H1 (cell line): ENCODE measurements around the gene NRIP2. TPM values are rescaled to one million over a fixed set of nuclear protein-coding genes. Genes with fewer than 3 reads are reported as not detected.

Experiments used
- CBX5 ChIP-seq: fragments of 300-800, 300-1000 bp; sonication (generic); IDR thresholded peaks from 2 replicates; pipeline ENCODE4 v1.7.1; 2016; ENCODE audit warnings: antibody characterized with exemption, low read length, low read depth
- E2F6 ChIP-seq: IDR thresholded peaks from 2 replicates; pipeline ENCODE4 v1.6.1; 2012; ENCODE audit warnings: inconsistent platforms
- RXRA ChIP-seq: IDR thresholded peaks from 2 replicates; pipeline ENCODE4 v1.6.1; 2011; ENCODE audit warnings: low read depth, mild to moderate bottlenecking, low read length, moderate library complexity; ENCODE audit not compliant: insufficient read depth
- TAF1 ChIP-seq: IDR thresholded peaks from 2 replicates; pipeline ENCODE4 v1.6.1; 2011; ENCODE audit warnings: mild to moderate bottlenecking, low read depth, low read length
- polyA plus RNA-seq, 7 experiments: library from polyadenylated mRNA; depleted of rRNA in 3 of 7; stranded (reverse) in 5 of 7; unstranded in 2 of 7; fragments of >200 nt in 5 of 7; fragments of 200-250 nt in 2 of 7; gene quantifications; 1 replicate in 5 of 7; 2 replicates in 1 of 7; 4 replicates in 1 of 7; pipeline versions ENCODE4 v1.2.1 to v1.2.3, GENCODE V29; 2011 to 2013; ENCODE audit warnings: missing spikeins in 2 of 7, mixed read lengths in 2 of 7
- total RNA-seq: library from RNA; stranded (reverse); fragmentation: NEBNext Ultra II Directional; extraction: Animal tissue kit (Norgen Biotek cat#: 25700); gene quantifications from 2 replicates; pipeline ENCODE4 v1.2.1, GENCODE V29; 2021
- TF ChIP-seq, protein P1 (sequence below): fragments of 300-600 bp; sonication (generic); IDR thresholded peaks from 2 replicates; pipeline ENCODE4 v1.7.1; 2012; ENCODE audit warnings: low read length, moderate library complexity, mild to moderate bottlenecking, inconsistent platforms; ENCODE audit not compliant: insufficient replicate concordance
- TF ChIP-seq, protein P2 (sequence below): IDR thresholded peaks from 2 replicates; pipeline ENCODE4 v1.6.1; 2012; ENCODE audit warnings: low read length, inconsistent platforms

NRIP2 gene
- total and polyA plus RNA-seq, 2 of the 8 experiments (the other 6 are each of a cell fraction or from before 2014, with no cell fraction given) = 0.06 TPM; not detected in 1

DNA sequence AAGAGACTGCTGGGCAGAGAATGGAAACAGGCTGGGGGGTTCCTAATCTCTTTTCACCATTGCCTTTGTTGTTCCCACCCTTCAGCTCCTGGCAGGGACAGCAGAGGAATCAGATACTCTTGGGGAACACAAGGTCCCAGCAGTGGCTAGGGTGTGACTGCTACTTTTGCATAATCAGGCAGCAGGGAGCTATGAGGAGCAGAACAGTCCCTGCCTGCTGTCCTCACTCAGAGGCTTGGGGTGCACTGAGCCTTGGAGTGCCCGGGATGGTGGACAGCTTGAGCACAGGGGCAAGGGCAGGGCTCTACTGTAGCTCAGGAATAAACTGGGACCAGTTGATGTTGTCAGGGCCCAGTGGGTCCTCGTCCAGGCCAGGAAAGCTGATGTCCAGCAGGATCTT is 23.5 kb upstream of the NRIP2 start (continued):
- TF ChIP-seq, protein P1, sequence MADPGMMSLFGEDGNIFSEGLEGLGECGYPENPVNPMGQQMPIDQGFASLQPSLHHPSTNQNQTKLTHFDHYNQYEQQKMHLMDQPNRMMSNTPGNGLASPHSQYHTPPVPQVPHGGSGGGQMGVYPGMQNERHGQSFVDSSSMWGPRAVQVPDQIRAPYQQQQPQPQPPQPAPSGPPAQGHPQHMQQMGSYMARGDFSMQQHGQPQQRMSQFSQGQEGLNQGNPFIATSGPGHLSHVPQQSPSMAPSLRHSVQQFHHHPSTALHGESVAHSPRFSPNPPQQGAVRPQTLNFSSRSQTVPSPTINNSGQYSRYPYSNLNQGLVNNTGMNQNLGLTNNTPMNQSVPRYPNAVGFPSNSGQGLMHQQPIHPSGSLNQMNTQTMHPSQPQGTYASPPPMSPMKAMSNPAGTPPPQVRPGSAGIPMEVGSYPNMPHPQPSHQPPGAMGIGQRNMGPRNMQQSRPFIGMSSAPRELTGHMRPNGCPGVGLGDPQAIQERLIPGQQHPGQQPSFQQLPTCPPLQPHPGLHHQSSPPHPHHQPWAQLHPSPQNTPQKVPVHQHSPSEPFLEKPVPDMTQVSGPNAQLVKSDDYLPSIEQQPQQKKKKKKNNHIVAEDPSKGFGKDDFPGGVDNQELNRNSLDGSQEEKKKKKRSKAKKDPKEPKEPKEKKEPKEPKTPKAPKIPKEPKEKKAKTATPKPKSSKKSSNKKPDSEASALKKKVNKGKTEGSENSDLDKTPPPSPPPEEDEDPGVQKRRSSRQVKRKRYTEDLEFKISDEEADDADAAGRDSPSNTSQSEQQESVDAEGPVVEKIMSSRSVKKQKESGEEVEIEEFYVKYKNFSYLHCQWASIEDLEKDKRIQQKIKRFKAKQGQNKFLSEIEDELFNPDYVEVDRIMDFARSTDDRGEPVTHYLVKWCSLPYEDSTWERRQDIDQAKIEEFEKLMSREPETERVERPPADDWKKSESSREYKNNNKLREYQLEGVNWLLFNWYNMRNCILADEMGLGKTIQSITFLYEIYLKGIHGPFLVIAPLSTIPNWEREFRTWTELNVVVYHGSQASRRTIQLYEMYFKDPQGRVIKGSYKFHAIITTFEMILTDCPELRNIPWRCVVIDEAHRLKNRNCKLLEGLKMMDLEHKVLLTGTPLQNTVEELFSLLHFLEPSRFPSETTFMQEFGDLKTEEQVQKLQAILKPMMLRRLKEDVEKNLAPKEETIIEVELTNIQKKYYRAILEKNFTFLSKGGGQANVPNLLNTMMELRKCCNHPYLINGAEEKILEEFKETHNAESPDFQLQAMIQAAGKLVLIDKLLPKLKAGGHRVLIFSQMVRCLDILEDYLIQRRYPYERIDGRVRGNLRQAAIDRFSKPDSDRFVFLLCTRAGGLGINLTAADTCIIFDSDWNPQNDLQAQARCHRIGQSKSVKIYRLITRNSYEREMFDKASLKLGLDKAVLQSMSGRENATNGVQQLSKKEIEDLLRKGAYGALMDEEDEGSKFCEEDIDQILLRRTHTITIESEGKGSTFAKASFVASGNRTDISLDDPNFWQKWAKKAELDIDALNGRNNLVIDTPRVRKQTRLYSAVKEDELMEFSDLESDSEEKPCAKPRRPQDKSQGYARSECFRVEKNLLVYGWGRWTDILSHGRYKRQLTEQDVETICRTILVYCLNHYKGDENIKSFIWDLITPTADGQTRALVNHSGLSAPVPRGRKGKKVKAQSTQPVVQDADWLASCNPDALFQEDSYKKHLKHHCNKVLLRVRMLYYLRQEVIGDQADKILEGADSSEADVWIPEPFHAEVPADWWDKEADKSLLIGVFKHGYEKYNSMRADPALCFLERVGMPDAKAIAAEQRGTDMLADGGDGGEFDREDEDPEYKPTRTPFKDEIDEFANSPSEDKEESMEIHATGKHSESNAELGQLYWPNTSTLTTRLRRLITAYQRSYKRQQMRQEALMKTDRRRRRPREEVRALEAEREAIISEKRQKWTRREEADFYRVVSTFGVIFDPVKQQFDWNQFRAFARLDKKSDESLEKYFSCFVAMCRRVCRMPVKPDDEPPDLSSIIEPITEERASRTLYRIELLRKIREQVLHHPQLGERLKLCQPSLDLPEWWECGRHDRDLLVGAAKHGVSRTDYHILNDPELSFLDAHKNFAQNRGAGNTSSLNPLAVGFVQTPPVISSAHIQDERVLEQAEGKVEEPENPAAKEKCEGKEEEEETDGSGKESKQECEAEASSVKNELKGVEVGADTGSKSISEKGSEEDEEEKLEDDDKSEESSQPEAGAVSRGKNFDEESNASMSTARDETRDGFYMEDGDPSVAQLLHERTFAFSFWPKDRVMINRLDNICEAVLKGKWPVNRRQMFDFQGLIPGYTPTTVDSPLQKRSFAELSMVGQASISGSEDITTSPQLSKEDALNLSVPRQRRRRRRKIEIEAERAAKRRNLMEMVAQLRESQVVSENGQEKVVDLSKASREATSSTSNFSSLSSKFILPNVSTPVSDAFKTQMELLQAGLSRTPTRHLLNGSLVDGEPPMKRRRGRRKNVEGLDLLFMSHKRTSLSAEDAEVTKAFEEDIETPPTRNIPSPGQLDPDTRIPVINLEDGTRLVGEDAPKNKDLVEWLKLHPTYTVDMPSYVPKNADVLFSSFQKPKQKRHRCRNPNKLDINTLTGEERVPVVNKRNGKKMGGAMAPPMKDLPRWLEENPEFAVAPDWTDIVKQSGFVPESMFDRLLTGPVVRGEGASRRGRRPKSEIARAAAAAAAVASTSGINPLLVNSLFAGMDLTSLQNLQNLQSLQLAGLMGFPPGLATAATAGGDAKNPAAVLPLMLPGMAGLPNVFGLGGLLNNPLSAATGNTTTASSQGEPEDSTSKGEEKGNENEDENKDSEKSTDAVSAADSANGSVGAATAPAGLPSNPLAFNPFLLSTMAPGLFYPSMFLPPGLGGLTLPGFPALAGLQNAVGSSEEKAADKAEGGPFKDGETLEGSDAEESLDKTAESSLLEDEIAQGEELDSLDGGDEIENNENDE = no peak
- TF ChIP-seq E2F6 (no peak), CBX5 (no peak), TAF1 (no peak), RXRA (no peak)
- TF ChIP-seq, protein P2, sequence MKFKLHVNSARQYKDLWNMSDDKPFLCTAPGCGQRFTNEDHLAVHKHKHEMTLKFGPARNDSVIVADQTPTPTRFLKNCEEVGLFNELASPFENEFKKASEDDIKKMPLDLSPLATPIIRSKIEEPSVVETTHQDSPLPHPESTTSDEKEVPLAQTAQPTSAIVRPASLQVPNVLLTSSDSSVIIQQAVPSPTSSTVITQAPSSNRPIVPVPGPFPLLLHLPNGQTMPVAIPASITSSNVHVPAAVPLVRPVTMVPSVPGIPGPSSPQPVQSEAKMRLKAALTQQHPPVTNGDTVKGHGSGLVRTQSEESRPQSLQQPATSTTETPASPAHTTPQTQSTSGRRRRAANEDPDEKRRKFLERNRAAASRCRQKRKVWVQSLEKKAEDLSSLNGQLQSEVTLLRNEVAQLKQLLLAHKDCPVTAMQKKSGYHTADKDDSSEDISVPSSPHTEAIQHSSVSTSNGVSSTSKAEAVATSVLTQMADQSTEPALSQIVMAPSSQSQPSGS = no peak
